CD14-positive monocyte (primary cell): ENCODE results near the gene TRAPPC12. TPM values are rescaled to one million over a fixed set of nuclear protein-coding genes. Genes with fewer than 3 reads are reported as not detected.

Experiments used
- DNase-seq, 3 donors: peaks; one replicate each; pipeline ENCODE4 v3.0.0-alpha.2; 2011 to 2022
- H2AFZ ChIP-seq: 2 replicates; pipeline ENCODE4 v1.6.0; 2012; ENCODE audit warnings: mild to moderate bottlenecking, low read depth, low read length, inconsistent platforms; ENCODE audit not compliant: insufficient read depth, poor library complexity, severe bottlenecking
- H3K27ac ChIP-seq, 2 donors: 1 replicate in 1 of 2; 2 replicates in 1 of 2; pipeline ENCODE4 v1.5.1; 2012 to 2013; ENCODE audit warnings: low read length in 2 of 2, control low read depth in 1 of 2, inconsistent platforms in 1 of 2, low read depth in 1 of 2, mild to moderate bottlenecking in 1 of 2
- H3K27me3 ChIP-seq, 2 donors: one replicate each; pipeline versions ENCODE4 v1.6.0 to v1.6.1; 2011 to 2013; ENCODE audit warnings: low read length in 2 of 2; ENCODE audit not compliant: control insufficient read depth in 2 of 2, insufficient read depth in 2 of 2
- H3K36me3 ChIP-seq, 2 donors: replicated peaks in 1 of 2; 1 replicate in 1 of 2; 2 replicates in 1 of 2; pipeline versions ENCODE4 v1.5.1 to v1.6.1; 2012 to 2013; ENCODE audit warnings: low read length in 2 of 2, control low read depth in 1 of 2, inconsistent platforms in 1 of 2, mild to moderate bottlenecking in 1 of 2; ENCODE audit not compliant: insufficient read depth in 2 of 2, control insufficient read depth in 1 of 2
- H3K4me1 ChIP-seq, 2 donors: 1 replicate in 1 of 2; 2 replicates in 1 of 2; pipeline versions ENCODE4 v1.5.1 to v1.6.1; 2012 to 2013; ENCODE audit warnings: low read length in 2 of 2, control low read depth in 1 of 2, inconsistent platforms in 1 of 2, mild to moderate bottlenecking in 1 of 2, moderate library complexity in 1 of 2; ENCODE audit not compliant: insufficient read depth in 2 of 2, control insufficient read depth in 1 of 2
- H3K4me2 ChIP-seq: replicated peaks from 2 replicates; pipeline ENCODE3; 2012; ENCODE audit warnings: low read length, moderate library complexity, mild to moderate bottlenecking; ENCODE audit not compliant: poor library complexity, severe bottlenecking; ENCODE audit errors: extremely low read depth
- H3K4me3 ChIP-seq, 3 experiments: fragments of 200-600 bp in 1 of 3; sonication (generic) in 1 of 3; replicated peaks in 1 of 3; 1 replicate in 2 of 3; 2 replicates in 1 of 3; pipeline ENCODE4 v1.5.1; 2011 to 2013; ENCODE audit warnings: low read length in 3 of 3, mild to moderate bottlenecking in 3 of 3, control low read depth in 2 of 3, low read depth in 2 of 3, inconsistent platforms in 1 of 3, moderate library complexity in 1 of 3
- H3K79me2 ChIP-seq: 2 replicates; pipeline ENCODE4 v1.6.0; 2012; ENCODE audit warnings: mild to moderate bottlenecking, control low read depth, inconsistent platforms, low read length, moderate library complexity; ENCODE audit not compliant: insufficient read depth
- H3K9ac ChIP-seq: 2 replicates; pipeline ENCODE4 v1.6.0; 2017; ENCODE audit warnings: low read length, mild to moderate bottlenecking; ENCODE audit not compliant: insufficient read depth, poor library complexity, severe bottlenecking
- H3K9me3 ChIP-seq, 2 donors: replicated peaks in 1 of 2; 1 replicate in 1 of 2; 2 replicates in 1 of 2; pipeline versions ENCODE4 v1.5.1 to v1.6.1; 2012 to 2013; ENCODE audit warnings: low read length in 2 of 2, control low read depth in 1 of 2; ENCODE audit not compliant: control insufficient read depth in 1 of 2, insufficient read depth in 1 of 2
- H4K20me1 ChIP-seq: 2 replicates; pipeline ENCODE4 v1.6.0; 2012; ENCODE audit warnings: mild to moderate bottlenecking, low read length, control low read depth, moderate library complexity; ENCODE audit not compliant: insufficient read depth
- H3K27ac Mint-ChIP-seq, 7 donors: one replicate each; pipeline ENCODE4 v1.8.0; 2020; ENCODE audit warnings: mild to moderate bottlenecking in 7 of 7, mixed read lengths in 7 of 7, moderate library complexity in 6 of 7, inconsistent platforms in 2 of 7
- H3K27me3 Mint-ChIP-seq, 3 donors: one replicate each; pipeline ENCODE4 v1.8.0; 2021 to 2022; ENCODE audit warnings: low read depth in 3 of 3, mild to moderate bottlenecking in 3 of 3, mixed read lengths in 3 of 3, moderate library complexity in 3 of 3, inconsistent platforms in 1 of 3
- H3K36me3 Mint-ChIP-seq, 2 donors: one replicate each; pipeline ENCODE4 v1.8.0; 2020; ENCODE audit warnings: mixed read lengths in 2 of 2, inconsistent platforms in 1 of 2, mild to moderate bottlenecking in 1 of 2
- H3K4me1 Mint-ChIP-seq: one replicate; pipeline ENCODE4 v1.8.0; 2020; ENCODE audit warnings: mild to moderate bottlenecking, mixed read lengths
- H3K4me3 Mint-ChIP-seq, 2 donors: one replicate each; pipeline ENCODE4 v1.8.0; 2020; ENCODE audit warnings: mild to moderate bottlenecking in 2 of 2, mixed read lengths in 2 of 2, moderate library complexity in 1 of 2
- H3K9me3 Mint-ChIP-seq, 7 donors: one replicate each; pipeline ENCODE4 v1.8.0; 2020 to 2022; ENCODE audit warnings: mixed read lengths in 7 of 7, mild to moderate bottlenecking in 6 of 7, moderate library complexity in 6 of 7, inconsistent platforms in 2 of 7
- WGBS: methylation state at CpG from one replicate; pipeline ENCODE4 v1.1.5; 2013; ENCODE audit warnings: missing lambda C conversion rate; ENCODE audit not compliant: insufficient coverage; 5-methylcytosine and 5-hydroxymethylcytosine counted together
- intact Hi-C, 2 donors: fragments of 100-400 bp; cut with micrococcal nuclease; formaldehyde crosslinking; loops; one replicate each; pipeline versions ENCODE4 v1.15.0 to v1.15.1; 2023
- polyA plus RNA-seq, 3 donors: library from polyadenylated mRNA; depleted of rRNA in 1 of 3; unstranded in 2 of 3; stranded (reverse) in 1 of 3; fragments of 300-500 nt in 2 of 3; fragments of >200 nt in 1 of 3; fragmentation: Illumina TruSeq in 2 of 3; gene quantifications; 1 replicate in 2 of 3; 2 replicates in 1 of 3; pipeline ENCODE4 v1.2.3, GENCODE V29; 2012 to 2021
- TF ChIP-seq, protein P1 (sequence below): fragments of 200-600 bp; IDR thresholded peaks from one replicate; pipeline ENCODE4 v1.8.0; 2022; ENCODE audit warnings: antibody characterized with exemption, mild to moderate bottlenecking

The TRAPPC12 gene
- polyA plus RNA-seq, 3 donors: 26.6 to 72.1 (median 44.7) TPM

DNA sequence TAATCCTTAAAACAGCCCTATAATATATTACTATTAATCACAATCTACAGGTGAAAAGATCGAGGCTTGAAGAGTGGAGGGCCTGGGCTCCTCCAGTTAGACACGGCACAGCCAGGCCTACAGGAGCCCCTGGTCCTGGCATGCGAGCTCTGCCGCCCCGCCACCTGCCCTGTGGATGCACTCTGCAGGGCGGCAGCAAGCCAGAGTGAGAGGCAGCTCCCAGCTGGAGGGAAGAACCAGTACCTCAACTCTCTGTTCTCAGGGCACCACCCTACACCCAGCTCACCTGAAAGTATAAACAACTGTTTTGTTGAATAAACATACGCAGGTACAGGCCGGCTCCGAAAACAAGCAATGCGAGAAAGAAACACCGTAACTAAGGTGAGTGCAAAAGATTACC, 36.5 kb upstream of the TRAPPC12 start:
- Histone ChIP-seq H3K4me1 (no peaks in the 10 kb centered on the region), H2AFZ (no peak overlapping the region), H3K4me2 (no peak overlapping the region), H3K9ac (no peak overlapping the region), H3K79me2 (no peaks in the 10 kb centered on the region), H3K27me3 (no peaks in the 10 kb centered on the region), H3K9me3 (peaks cover 0 to 14% of the 10 kb centered on the region in 2 donors), H3K27ac (no peak overlapping the region), H4K20me1 (no peaks in the 10 kb centered on the region), H3K36me3 (peaks cover 5 to 29% of the 10 kb centered on the region in 2 donors), H3K4me3 (no peak overlapping the region)
- WGBS: 97% methylated on average over 8 of the region's 11 CpGs
- intact Hi-C loops: no loop called here
- no peak overlapping the region for H3K4me3 Mint-ChIP-seq
- H3K36me3 Mint-ChIP-seq: peaks cover 39 to 42% of the 10 kb centered on the region in 2 donors
- H3K9me3 Mint-ChIP-seq: peaks cover 3 to 18% (median 9%) of the 10 kb centered on the region in 7 donors
- TF ChIP-seq, protein P1, sequence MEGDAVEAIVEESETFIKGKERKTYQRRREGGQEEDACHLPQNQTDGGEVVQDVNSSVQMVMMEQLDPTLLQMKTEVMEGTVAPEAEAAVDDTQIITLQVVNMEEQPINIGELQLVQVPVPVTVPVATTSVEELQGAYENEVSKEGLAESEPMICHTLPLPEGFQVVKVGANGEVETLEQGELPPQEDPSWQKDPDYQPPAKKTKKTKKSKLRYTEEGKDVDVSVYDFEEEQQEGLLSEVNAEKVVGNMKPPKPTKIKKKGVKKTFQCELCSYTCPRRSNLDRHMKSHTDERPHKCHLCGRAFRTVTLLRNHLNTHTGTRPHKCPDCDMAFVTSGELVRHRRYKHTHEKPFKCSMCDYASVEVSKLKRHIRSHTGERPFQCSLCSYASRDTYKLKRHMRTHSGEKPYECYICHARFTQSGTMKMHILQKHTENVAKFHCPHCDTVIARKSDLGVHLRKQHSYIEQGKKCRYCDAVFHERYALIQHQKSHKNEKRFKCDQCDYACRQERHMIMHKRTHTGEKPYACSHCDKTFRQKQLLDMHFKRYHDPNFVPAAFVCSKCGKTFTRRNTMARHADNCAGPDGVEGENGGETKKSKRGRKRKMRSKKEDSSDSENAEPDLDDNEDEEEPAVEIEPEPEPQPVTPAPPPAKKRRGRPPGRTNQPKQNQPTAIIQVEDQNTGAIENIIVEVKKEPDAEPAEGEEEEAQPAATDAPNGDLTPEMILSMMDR: no peak
- DNase-seq: no peak
- H3K27me3 Mint-ChIP-seq: peaks cover 0 to 3% (median 0%) of the 10 kb centered on the region in 3 donors
- no peak overlapping the region for H3K27ac Mint-ChIP-seq
- no peaks in the 10 kb centered on the region for H3K4me1 Mint-ChIP-seq

DNA sequence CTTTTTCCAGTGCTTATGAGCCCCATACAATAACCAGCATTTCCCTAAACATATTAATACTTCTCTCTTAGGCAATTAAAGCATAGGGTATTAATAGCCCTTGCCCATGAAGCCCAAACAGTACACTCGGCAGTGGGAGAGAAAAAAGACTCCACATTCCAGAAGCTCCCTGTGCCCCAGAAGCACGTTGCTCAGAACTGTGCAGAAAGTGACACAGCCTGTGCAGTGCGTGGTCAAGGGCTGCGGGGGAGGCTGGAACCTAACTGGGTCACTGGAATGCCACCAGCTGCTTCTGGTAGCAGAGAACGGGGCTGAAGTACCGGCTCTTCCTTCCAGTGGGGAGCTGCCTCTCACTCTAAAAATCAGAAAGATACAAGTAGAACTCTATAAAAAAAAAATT, 34.6 kb upstream of the TRAPPC12 start:
- intact Hi-C loops: no loop called here
- no peak for DNase-seq
- Histone ChIP-seq H3K4me3 (no peak overlapping the region), H3K27ac (no peak overlapping the region), H3K4me1 (no peaks in the 10 kb centered on the region), H3K27me3 (no peaks in the 10 kb centered on the region), H3K79me2 (no peaks in the 10 kb centered on the region), H4K20me1 (no peaks in the 10 kb centered on the region), H2AFZ (no peak overlapping the region), H3K9ac (no peak overlapping the region), H3K4me2 (no peak overlapping the region), H3K9me3 (peaks cover 11 to 26% of the 10 kb centered on the region in 2 donors), H3K36me3 (peaks cover 5 to 44% of the 10 kb centered on the region in 2 donors)
- H3K27ac Mint-ChIP-seq: no peak overlapping the region
- peaks cover 39 to 54% of the 10 kb centered on the region in 2 donors for H3K36me3 Mint-ChIP-seq
- 80% methylated on average over 1 of the region's 6 CpGs for WGBS
- no peak overlapping the region for H3K4me3 Mint-ChIP-seq
- peaks cover 0 to 4% (median 0%) of the 10 kb centered on the region in 3 donors for H3K27me3 Mint-ChIP-seq
- TF ChIP-seq, protein P1: no peak
- peaks cover 9 to 21% (median 16%) of the 10 kb centered on the region in 7 donors for H3K9me3 Mint-ChIP-seq
- no peaks in the 10 kb centered on the region for H3K4me1 Mint-ChIP-seq
